Transverse colon (tissue), 4 donors: Measurements from ENCODE around the gene CLDN12. TPM values are rescaled to one million over a fixed set of nuclear protein-coding genes. Genes with fewer than 3 reads are reported as not detected.
A peak's percentile ranks its signal among the peaks of the same experiment; 100 is the strongest.
"Not testable (repeated sequence)": the region's sequence is repeated elsewhere in the genome, so short reads cannot be mapped to it uniquely, and the experiment has no call there.

Experiments
- DNase-seq: peaks from one replicate; pipeline ENCODE4 v3.0.0-alpha.2; 2019
- H3K27ac ChIP-seq, 4 donors: fragments of 200-600 bp; sonication (generic); 2 replicates each; pipeline ENCODE4 v1.5.1; 2016 to 2018; ENCODE audit warnings: inconsistent platforms in 4 of 4
- H3K27me3 ChIP-seq: fragments of 200-600 bp; sonication (generic); 2 replicates; pipeline ENCODE4 v1.5.1; 2017; ENCODE audit warnings: inconsistent platforms
- H3K36me3 ChIP-seq, 4 donors: fragments of 200-600 bp; sonication (generic); 2 replicates each; pipeline ENCODE4 v1.5.1; 2017 to 2019; ENCODE audit warnings: inconsistent platforms in 4 of 4
- H3K4me1 ChIP-seq, 4 donors: fragments of 200-600 bp; sonication (generic); 2 replicates each; pipeline ENCODE4 v1.5.1; 2017 to 2020; ENCODE audit warnings: inconsistent platforms in 4 of 4
- H3K4me3 ChIP-seq, 4 donors: fragments of 200-600 bp; sonication (generic); 1 replicate in 1 of 4; 2 replicates in 3 of 4; pipeline versions ENCODE4 v1.5.1 to v1.6.1; 2017 to 2019; ENCODE audit warnings: inconsistent platforms in 4 of 4
- H3K9me3 ChIP-seq, 2 donors: fragments of 200-600 bp; sonication (generic); 2 replicates each; pipeline ENCODE4 v1.5.1; 2017 to 2019; ENCODE audit warnings: inconsistent platforms in 2 of 2
- EP300 ChIP-seq: sonication (generic); formaldehyde crosslinking; IDR thresholded peaks from one replicate; pipeline ENCODE4 v1.6.1; 2017; ENCODE audit warnings: antibody characterized with exemption, low read depth
- POLR2A ChIP-seq: fragments of 450-650 bp; IDR thresholded peaks from one replicate; pipeline ENCODE4 v1.6.1; 2016; ENCODE audit warnings: antibody characterized with exemption, mild to moderate bottlenecking, moderate library complexity
- POLR2AphosphoS5 ChIP-seq, 3 donors: sonication (generic); formaldehyde crosslinking; IDR thresholded peaks; one replicate each; pipeline ENCODE4 v1.6.1; 2016; ENCODE audit warnings: antibody characterized with exemption in 3 of 3
- WGBS, 2 donors: methylation state at CpG; one replicate each; pipeline ENCODE4 v1.1.5; 2018; ENCODE audit warnings: low coverage in 1 of 2; 5-methylcytosine and 5-hydroxymethylcytosine counted together
- in situ Hi-C, 4 donors: fragments of 200-750 bp; cut with MboI; loops; one replicate each; pipeline versions ENCODE4 v1.15.0 to v1.15.1; 2017; ENCODE audit warnings: low sequenced_read_pairs in 3 of 4, low pct_ligation_motif_present in 1 of 4, low pct_unique_long_range_greater_than_20kb in 1 of 4
- intact Hi-C: fragments of 100-400 bp; cut with DNase I; formaldehyde crosslinking; loops from one replicate; pipeline ENCODE4 v1.15.1; 2023; ENCODE audit warnings: low total_unique reads
- total RNA-seq, 4 donors: library from RNA; depleted of rRNA; stranded (reverse); fragments of >200 nt; gene quantifications; one replicate each; pipeline ENCODE4 v1.1.0, GENCODE V29; 2016
- TF ChIP-seq, protein P1 (sequence below), 5 experiments: fragments of 200-600 bp in 3 of 5; fragments of 450-650 bp in 2 of 5; sonication (generic) in 3 of 5; IDR thresholded peaks; 1 replicate in 2 of 5; 2 replicates in 3 of 5; pipeline ENCODE4 v1.5.1; 2016 to 2017; ENCODE audit warnings: antibody characterized with exemption in 5 of 5, inconsistent platforms in 3 of 5, mild to moderate bottlenecking in 2 of 5, moderate library complexity in 1 of 5

CLDN12 gene
- total RNA-seq, 4 donors from 2014 or later = 4.2 to 42.2 (median 33.6) TPM

DNA sequence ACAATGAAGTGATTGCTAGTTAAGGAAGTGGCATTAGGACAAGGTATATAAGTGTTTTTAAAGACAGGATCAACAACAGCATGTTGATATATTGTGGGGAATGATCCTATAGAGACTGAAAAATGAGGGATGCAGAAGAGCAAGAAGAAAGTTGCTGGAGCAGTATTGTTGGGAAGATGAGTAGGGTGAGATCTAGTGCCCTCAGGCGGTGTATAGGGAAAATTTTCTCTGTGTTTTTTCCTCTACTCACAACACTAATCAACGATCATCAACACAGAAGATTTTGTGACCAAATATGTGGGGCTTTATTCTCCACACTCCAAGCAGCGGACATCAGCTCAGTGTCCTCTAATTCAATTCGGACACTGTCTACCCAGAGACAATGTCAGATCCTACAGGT, 56.6 kb downstream of the CLDN12 start:
- intact Hi-C loops (loop anchor here (10.0 kb wide), 1 partner anchor 575 kb away; no protein-coding TSS in a partner anchor), in situ Hi-C loops (loop anchor here in 3 of 4 donors (25.0 kb wide), 1 partner anchor 577 kb away; no protein-coding TSS in a partner anchor)
- H3K9me3 ChIP-seq = peaks cover 0 to 4% of the 10 kb centered on the region in 2 donors
- no peaks in the 10 kb centered on the region for H3K36me3 ChIP-seq
- peaks cover 0 to 28% (median 6%) of the 10 kb centered on the region in 4 donors for H3K4me1 ChIP-seq
- WGBS, 2 donors = 80 to 87% methylated on average over 3 to 4 of the region's 4 CpGs
- no peak overlapping the region for H3K27ac ChIP-seq
- TF ChIP-seq, protein P1, sequence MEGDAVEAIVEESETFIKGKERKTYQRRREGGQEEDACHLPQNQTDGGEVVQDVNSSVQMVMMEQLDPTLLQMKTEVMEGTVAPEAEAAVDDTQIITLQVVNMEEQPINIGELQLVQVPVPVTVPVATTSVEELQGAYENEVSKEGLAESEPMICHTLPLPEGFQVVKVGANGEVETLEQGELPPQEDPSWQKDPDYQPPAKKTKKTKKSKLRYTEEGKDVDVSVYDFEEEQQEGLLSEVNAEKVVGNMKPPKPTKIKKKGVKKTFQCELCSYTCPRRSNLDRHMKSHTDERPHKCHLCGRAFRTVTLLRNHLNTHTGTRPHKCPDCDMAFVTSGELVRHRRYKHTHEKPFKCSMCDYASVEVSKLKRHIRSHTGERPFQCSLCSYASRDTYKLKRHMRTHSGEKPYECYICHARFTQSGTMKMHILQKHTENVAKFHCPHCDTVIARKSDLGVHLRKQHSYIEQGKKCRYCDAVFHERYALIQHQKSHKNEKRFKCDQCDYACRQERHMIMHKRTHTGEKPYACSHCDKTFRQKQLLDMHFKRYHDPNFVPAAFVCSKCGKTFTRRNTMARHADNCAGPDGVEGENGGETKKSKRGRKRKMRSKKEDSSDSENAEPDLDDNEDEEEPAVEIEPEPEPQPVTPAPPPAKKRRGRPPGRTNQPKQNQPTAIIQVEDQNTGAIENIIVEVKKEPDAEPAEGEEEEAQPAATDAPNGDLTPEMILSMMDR (IDR thresholded peaks at IDR 0.05) = no peak
- TF ChIP-seq EP300 (no peak), POLR2AphosphoS5 (IDR thresholded peaks at IDR 0.05) (no peak), POLR2A (no peak)
- no peak for DNase-seq
- H3K27me3 ChIP-seq = no peaks in the 10 kb centered on the region
- H3K4me3 ChIP-seq = no peak overlapping the region

DNA sequence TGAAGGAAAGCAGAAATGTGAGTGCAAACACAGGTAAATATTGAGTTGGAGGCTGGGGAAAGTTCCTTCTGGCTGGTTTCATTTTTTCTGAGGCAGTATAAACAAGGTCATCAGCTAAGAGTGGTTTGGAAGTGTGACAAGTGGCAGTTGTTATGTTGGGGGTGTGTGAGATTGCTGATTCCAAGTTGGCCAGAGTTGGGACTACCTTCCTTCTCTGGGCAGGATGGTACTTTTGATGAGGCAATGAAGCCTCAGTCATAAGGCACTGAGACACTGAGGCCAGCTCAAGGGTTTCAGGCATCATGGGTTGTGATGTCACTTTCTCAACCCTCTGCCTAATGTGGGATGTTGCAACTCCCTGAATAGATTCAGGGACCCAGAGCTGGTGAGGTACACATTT, 58.0 kb downstream of the CLDN12 start:
- peaks cover 0 to 29% (median 2%) of the 10 kb centered on the region in 4 donors for H3K4me1 ChIP-seq
- intact Hi-C loops (no loop called here), in situ Hi-C loops (loop anchor here in 3 of 4 donors (25.0 kb wide), 1 partner anchor 576 kb away; no protein-coding TSS in a partner anchor)
- no peaks in the 10 kb centered on the region for H3K27me3 ChIP-seq
- no peak overlapping the region for H3K27ac ChIP-seq
- H3K36me3 ChIP-seq = no peaks in the 10 kb centered on the region
- H3K9me3 ChIP-seq = peaks cover 0 to 4% of the 10 kb centered on the region in 2 donors
- no peak overlapping the region for H3K4me3 ChIP-seq
- no peak for DNase-seq
- TF ChIP-seq, protein P1 (IDR thresholded peaks at IDR 0.05) = no peak
- TF ChIP-seq POLR2AphosphoS5 (IDR thresholded peaks at IDR 0.05) (no peak), EP300 (no peak), POLR2A (no peak)

DNA sequence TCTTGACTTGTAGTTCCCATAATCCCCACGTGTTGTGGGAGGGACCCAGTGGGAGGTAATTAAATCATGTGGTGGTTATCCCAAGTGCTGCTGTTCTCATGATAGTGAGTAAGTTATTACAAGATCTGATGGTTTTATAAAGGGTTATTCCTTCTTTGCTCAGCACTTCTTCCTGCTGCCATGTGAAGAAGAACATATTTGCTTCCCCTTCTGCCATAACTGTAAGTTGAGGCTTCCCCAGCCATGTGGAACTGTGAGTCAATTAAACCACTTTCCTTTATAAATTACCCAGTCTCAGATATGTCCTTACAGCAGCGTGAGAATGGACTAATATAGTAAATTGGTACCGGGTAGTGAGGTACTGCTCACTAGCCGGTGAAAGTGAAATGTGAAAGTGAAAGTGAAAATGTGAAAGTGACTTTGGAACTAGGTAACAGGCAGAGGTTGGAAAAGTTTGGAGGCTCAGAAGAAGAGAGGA, 59.9 kb downstream of the CLDN12 start:
- H3K4me3 ChIP-seq = peak overlapping the region in 3 of 4 donors; percentile 18 to 42 (median 24)
- H3K27ac ChIP-seq = peak overlapping the region; percentile 40 to 78 (median 52)
- peak; percentile 18 for TF ChIP-seq POLR2A
- peak in 1 of 3 donors; percentile 20 for TF ChIP-seq POLR2AphosphoS5 (IDR thresholded peaks at IDR 0.05)
- TF ChIP-seq, protein P1 (IDR thresholded peaks at IDR 0.05) = peak in 1 of 5 experiments; percentile 20
- H3K36me3 ChIP-seq, DNase-seq, H3K9me3 ChIP-seq, intact Hi-C loops, H3K27me3 ChIP-seq: not testable (repeated sequence)
- WGBS, 2 donors = 22 to 29% methylated on average over 3 to 4 of the region's 4 CpGs
- peaks cover 0 to 29% (median 2%) of the 10 kb centered on the region in 4 donors for H3K4me1 ChIP-seq
- in situ Hi-C loops = loop anchor here in 3 of 4 donors (25.0 kb wide), 1 partner anchor 574 kb away; no protein-coding TSS in a partner anchor

Other genes starting within 250 kb of the CLDN12 start
- gene STEAP1, start 249.0 kb upstream of the CLDN12 start, total RNA-seq = 10 to 100 TPM in 2 of 4 donors, 1 to 10 TPM in 2; 4.1 to 36.4 (median 18.6) TPM
- gene STEAP2, start 191.7 kb upstream of the CLDN12 start, total RNA-seq = 10 to 100 TPM in 3 of 4 donors, 1 to 10 TPM in 1; 9.2 to 42.9 (median 27.9) TPM
- gene CFAP69, start 158.3 kb upstream of the CLDN12 start, total RNA-seq = 1 to 10 TPM; 1.4 to 6.8 (median 4.5) TPM
- gene FAM237B, start 82.2 kb upstream of the CLDN12 start, total RNA-seq = not detected
- 10 to 100 TPM in 3 of 4 donors, 1 to 10 TPM in 1; 1.5 to 71.0 (median 19.6) TPM for gene GTPBP10, start 56.7 kb upstream of the CLDN12 start, total RNA-seq
- not detected for gene PTTG1IP2, start 66.2 kb downstream of the CLDN12 start, total RNA-seq
- 10 to 100 TPM in 1 of 4 donors, 1 to 10 TPM in 2, under 1 TPM in 1; 0.40 to 15.4 (median 4.8) TPM for gene CDK14, start 192.9 kb downstream of the CLDN12 start, total RNA-seq